Fibroblast of villous mesenchyme (primary cell): ENCODE results near the gene MAP4K1. TPM values are rescaled to one million over a fixed set of nuclear protein-coding genes. Genes with fewer than 3 reads are reported as not detected.

Source experiments
- DNase-seq: peaks from one replicate; pipeline ENCODE4 v3.0.0-alpha.2; 2010; ENCODE audit warnings: low read depth
- H3K4me3 ChIP-seq: 2 replicates; pipeline ENCODE4 v1.5.1; 2011; ENCODE audit warnings: low read depth, mild to moderate bottlenecking, low read length
- CTCF ChIP-seq: IDR thresholded peaks from 2 replicates; pipeline ENCODE4 v1.5.1; 2012; ENCODE audit warnings: low read depth, mild to moderate bottlenecking, low read length; ENCODE audit not compliant: insufficient read depth
- total RNA-seq: library from RNA; depleted of rRNA; stranded (reverse); fragments of >200 nt; gene quantifications from 2 replicates; pipeline ENCODE4 v1.2.3, GENCODE V29; 2012

The MAP4K1 gene
- total RNA-seq, 1 donor, result not detected

- H3K4me3 ChIP-seq, result peak overlapping the region; percentile 99
- no peak for TF ChIP-seq CTCF
- DNase-seq, result peak; percentile 68
Observed at GRCh38 chr19:38650911-38651584, 33.3 kb upstream of the MAP4K1 start.

GRCh38 chr19:38650172-38650775, 32.5 kb upstream of the MAP4K1 start:
- peak overlapping the region; percentile 99 for H3K4me3 ChIP-seq
- DNase-seq, result no peak
- TF ChIP-seq CTCF, result no peak

GRCh38 chr19:38649305-38650171, 31.8 kb upstream of the MAP4K1 start:
- DNase-seq, result no peak
- TF ChIP-seq CTCF, result no peak
- peak overlapping the region; percentile 99 for H3K4me3 ChIP-seq

- no peak for TF ChIP-seq CTCF
- DNase-seq, result no peak
- peak overlapping the region; percentile 99 for H3K4me3 ChIP-seq
Observed at GRCh38 chr19:38648769-38649304, 31.1 kb upstream of the MAP4K1 start.

GRCh38 chr19:38647966-38648768, 30.4 kb upstream of the MAP4K1 start:
- H3K4me3 ChIP-seq, result peak overlapping the region; percentile 99
- TF ChIP-seq CTCF, result no peak
- DNase-seq, result no peak

- H3K4me3 ChIP-seq, result peak within 1 kb of the TSS; percentile 99
- TF ChIP-seq CTCF, result no peak
- DNase-seq, result peak; percentile 97
Observed at GRCh38 chr19:38647368-38647965, 29.7 kb upstream of the MAP4K1 start, which contains the start of gene ACTN4. Gene ACTN4 (plus strand): TSS chr19:38647649. CDS start chr19:38647746, 97 bp downstream.
